Measurements from ENCODE around the gene ACKR2.

ACKR2 gene

GRCh38 chr3:42786631-42787030 lies 22.6 kb upstream of the ACKR2 start:
- no peak for DNase-seq (ENCODE audit: low spot score)
- TF ChIP-seq, protein P1, sequence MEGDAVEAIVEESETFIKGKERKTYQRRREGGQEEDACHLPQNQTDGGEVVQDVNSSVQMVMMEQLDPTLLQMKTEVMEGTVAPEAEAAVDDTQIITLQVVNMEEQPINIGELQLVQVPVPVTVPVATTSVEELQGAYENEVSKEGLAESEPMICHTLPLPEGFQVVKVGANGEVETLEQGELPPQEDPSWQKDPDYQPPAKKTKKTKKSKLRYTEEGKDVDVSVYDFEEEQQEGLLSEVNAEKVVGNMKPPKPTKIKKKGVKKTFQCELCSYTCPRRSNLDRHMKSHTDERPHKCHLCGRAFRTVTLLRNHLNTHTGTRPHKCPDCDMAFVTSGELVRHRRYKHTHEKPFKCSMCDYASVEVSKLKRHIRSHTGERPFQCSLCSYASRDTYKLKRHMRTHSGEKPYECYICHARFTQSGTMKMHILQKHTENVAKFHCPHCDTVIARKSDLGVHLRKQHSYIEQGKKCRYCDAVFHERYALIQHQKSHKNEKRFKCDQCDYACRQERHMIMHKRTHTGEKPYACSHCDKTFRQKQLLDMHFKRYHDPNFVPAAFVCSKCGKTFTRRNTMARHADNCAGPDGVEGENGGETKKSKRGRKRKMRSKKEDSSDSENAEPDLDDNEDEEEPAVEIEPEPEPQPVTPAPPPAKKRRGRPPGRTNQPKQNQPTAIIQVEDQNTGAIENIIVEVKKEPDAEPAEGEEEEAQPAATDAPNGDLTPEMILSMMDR (IDR thresholded peaks at IDR 0.05; ENCODE audit: extremely low read depth, missing control alignments): no peak

- TF ChIP-seq, protein P1 (IDR thresholded peaks at IDR 0.05; ENCODE audit: extremely low read depth, missing control alignments): no peak
- DNase-seq (ENCODE audit: low spot score): no peak
These were observed 18.5 kb upstream of the ACKR2 start for GRCh38 chr3:42790714-42791229.

- no peak for DNase-seq (ENCODE audit: low spot score)
- TF ChIP-seq, protein P1 (IDR thresholded peaks at IDR 0.05; ENCODE audit: extremely low read depth, missing control alignments): no peak
These were observed 13.5 kb upstream of the ACKR2 start for GRCh38 chr3:42795621-42796181.

DNA sequence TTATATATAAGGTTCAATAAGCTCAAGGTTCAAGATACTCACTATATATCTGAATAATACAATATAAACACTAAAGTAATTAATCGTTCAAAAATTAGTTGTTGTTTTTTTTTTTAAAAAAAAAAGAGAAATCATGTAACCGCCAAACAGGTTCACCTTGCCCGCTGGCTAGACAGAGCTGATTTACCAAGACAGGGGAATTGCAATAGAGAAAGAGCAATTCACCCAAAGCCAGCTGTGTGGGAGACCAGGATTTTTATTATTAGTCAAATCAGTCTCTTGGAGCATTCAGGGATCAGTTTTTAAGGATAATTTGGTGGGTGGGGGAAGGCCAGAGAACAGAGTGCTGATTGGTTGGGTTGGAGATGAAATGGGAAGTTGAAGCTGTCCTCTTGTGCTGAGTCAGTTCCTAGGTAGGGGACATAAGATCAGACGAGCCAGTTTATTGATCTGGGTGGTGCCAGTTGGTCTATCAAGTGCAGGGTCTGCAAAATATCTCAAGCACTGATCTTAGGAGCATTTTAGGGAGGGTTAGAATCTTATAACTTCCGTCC lies 12.8 kb upstream of the ACKR2 start:
- TF ChIP-seq, protein P1 (IDR thresholded peaks at IDR 0.05; ENCODE audit: extremely low read depth, missing control alignments): no peak

GRCh38 chr3:42799376-42799775 lies 9.9 kb upstream of the ACKR2 start:
- no peak for DNase-seq (ENCODE audit: low spot score)
- TF ChIP-seq, protein P1 (IDR thresholded peaks at IDR 0.05; ENCODE audit: extremely low read depth, missing control alignments): no peak

More for the DNA sequence above, 12.8 kb upstream of the ACKR2 start:
- no peak for DNase-seq (ENCODE audit: low spot score)

DNA sequence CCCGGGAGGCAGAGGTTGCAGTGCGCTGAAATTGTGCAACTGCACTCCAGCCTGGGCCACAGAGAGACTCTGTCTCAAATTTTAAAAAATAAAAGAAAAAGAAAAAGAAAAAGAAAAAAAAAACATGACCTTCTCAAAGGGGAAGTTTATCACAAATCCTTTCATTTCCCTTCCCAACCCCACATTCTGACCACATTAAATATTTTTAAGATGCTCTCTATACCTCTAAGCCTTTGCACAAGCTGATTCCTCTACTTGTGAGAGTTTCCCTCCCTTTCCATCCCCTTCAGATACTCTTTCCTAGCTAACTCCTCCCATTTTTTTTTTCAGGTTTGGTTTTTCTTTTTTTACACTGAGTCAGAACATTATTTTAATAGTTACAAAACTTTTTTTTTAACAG lies 9.0 kb upstream of the ACKR2 start:
- TF ChIP-seq, protein P1 (IDR thresholded peaks at IDR 0.05; ENCODE audit: extremely low read depth, missing control alignments): no peak
- no peak for DNase-seq (ENCODE audit: low spot score)

DNA sequence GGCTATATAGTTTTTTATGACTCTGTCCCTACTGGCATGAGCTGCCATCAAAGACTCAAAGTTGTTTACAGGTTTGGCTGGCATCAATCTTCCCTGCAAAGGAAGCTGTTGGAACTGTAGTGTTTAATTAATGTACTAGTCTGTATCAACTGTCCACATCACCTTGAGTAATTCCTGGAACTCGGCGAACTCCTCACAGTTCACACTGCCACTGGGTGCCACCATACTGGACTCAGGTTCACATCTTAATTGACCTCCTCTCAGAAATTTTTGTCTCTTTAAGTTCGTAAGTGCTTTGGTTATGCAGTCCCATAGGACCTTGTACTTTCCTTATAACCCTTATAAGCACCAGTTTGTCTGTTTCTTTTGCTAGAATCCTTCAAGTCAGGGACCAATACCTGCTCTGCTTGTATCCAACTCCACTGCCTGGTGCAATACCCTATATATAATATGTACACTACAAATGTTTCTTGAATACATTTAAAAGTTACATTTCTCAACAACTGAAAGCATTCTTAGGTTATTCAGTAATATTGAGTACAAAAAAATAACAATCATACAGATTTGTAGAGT lies 8.1 kb upstream of the ACKR2 start:
- TF ChIP-seq, protein P1 (IDR thresholded peaks at IDR 0.05; ENCODE audit: extremely low read depth, missing control alignments): no peak
- no peak for DNase-seq (ENCODE audit: low spot score)
